Mammary epithelial cell (primary cell): Measurements from ENCODE around the gene RNF40.

ENCODE experiments used
- CTCF ChIP-seq, 2 donors: IDR thresholded peaks in 1 of 2; conservative IDR thresholded peaks in 1 of 2; 2 replicates each; pipeline ENCODE4 v1.5.1; 2011 to 2012; ENCODE audit warnings: inconsistent platforms in 2 of 2, low read length in 2 of 2, mild to moderate bottlenecking in 2 of 2, control low read depth in 1 of 2, low read depth in 1 of 2; ENCODE audit not compliant: insufficient read depth in 1 of 2; ENCODE audit errors: extremely low read depth in 1 of 2
- EZH2 ChIP-seq: IDR thresholded peaks from 2 replicates; pipeline ENCODE4 v1.6.1; 2012; ENCODE audit warnings: low read length, inconsistent platforms, borderline replicate concordance

DNA sequence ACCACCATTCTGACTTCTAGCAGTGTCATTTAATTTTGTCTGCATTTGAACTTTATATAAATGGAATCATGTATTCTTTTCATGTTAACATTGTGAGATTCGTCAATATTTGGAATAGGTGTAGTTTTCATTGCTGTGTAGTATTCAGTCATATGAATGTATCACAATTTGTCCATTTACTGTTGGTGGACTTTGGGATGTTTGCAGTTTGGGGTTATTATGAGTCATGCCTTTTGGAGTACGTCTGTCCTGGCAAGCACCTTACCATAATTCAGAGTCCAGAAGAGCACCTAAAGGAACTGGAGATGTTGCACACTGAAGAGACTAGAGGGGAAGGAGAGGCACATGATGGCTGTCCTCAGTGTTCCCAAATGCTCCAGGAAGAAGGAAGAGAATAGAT, 17.0 kb upstream of the RNF40 start:
- TF ChIP-seq CTCF (conservative IDR thresholded peaks at IDR 0.05 in 1 of 2, IDR thresholded peaks at IDR 0.05 in 1 of 2; ENCODE audit: extremely low read depth in 1 of 2, insufficient read depth in 1 of 2, low read depth in 1 of 2, low read length in 2 of 2) (no peak), EZH2 (no peak)
